Neural cell (in vitro differentiated cells): ENCODE measurements around the gene ZBTB32. TPM values are rescaled to one million over a fixed set of nuclear protein-coding genes. Genes with fewer than 3 reads are reported as not detected.

Source experiments
- H2AFZ ChIP-seq: fragments of 200-600, 300-800 bp; sonication (generic), shearing (Covaris generic); 2 replicates; pipeline ENCODE4 v1.6.0; 2014; ENCODE audit warnings: low read depth, mild to moderate bottlenecking, antibody characterized with exemption, low read length, moderate library complexity
- H3F3A ChIP-seq: fragments of 200-600 bp; shearing (Covaris generic); 2 replicates; pipeline ENCODE4 v1.6.1; 2016; ENCODE audit warnings: mild to moderate bottlenecking, moderate library complexity, mixed read lengths, antibody characterized with exemption, low read length; ENCODE audit not compliant: insufficient read depth, poor library complexity, severe bottlenecking
- H3K27ac ChIP-seq: fragments of 200-600, 300-800 bp; sonication (generic), shearing (Covaris generic); 2 replicates; pipeline ENCODE4 v1.5.1; 2014; ENCODE audit warnings: mild to moderate bottlenecking, low read length, moderate library complexity
- H3K27me3 ChIP-seq: fragments of 300-800, 200-600 bp; sonication (generic), shearing (Covaris generic); 2 replicates; pipeline ENCODE4 v1.6.0; 2014; ENCODE audit warnings: mild to moderate bottlenecking, low read depth, low read length, moderate library complexity; ENCODE audit not compliant: insufficient read depth
- H3K36me3 ChIP-seq: fragments of 300-800, 200-600 bp; sonication (generic), shearing (Covaris generic); 2 replicates; pipeline ENCODE4 v1.5.1; 2014; ENCODE audit warnings: mild to moderate bottlenecking, antibody characterized with exemption, low read length, moderate library complexity; ENCODE audit not compliant: insufficient read depth
- H3K4me2 ChIP-seq: fragments of 300-800, 200-600 bp; sonication (generic), shearing (Covaris generic); 2 replicates; pipeline ENCODE4 v1.6.0; 2014; ENCODE audit warnings: mild to moderate bottlenecking, low read length
- H3K4me3 ChIP-seq: fragments of 300-800, 200-600 bp; sonication (generic), shearing (Covaris generic); 2 replicates; pipeline ENCODE4 v1.5.1; 2014; ENCODE audit warnings: mild to moderate bottlenecking, low read length, moderate library complexity
- H3K79me2 ChIP-seq: fragments of 200-600 bp; shearing (Covaris generic); replicated peaks from 2 replicates; pipeline ENCODE4 v1.6.0; 2014; ENCODE audit warnings: mild to moderate bottlenecking, low read length, moderate library complexity; ENCODE audit not compliant: insufficient read depth
- H3K9ac ChIP-seq: fragments of 300-800, 200-600 bp; sonication (generic), shearing (Covaris generic); 2 replicates; pipeline ENCODE4 v1.6.1; 2016; ENCODE audit warnings: mild to moderate bottlenecking, low read length, mixed read lengths
- H3K9me2 ChIP-seq: fragments of 200-600 bp; shearing (Covaris generic); 2 replicates; pipeline ENCODE4 v1.6.1; 2016; ENCODE audit warnings: mild to moderate bottlenecking, low read length, mixed read lengths; ENCODE audit not compliant: insufficient read depth
- H3K9me3 ChIP-seq: fragments of 200-600, 300-800 bp; sonication (generic), shearing (Covaris generic); 2 replicates; pipeline ENCODE4 v1.6.1; 2016; ENCODE audit warnings: mild to moderate bottlenecking, mixed run types, low read length, moderate library complexity, mixed read lengths
- H4K20me1 ChIP-seq: fragments of 200-600 bp; shearing (Covaris generic); 2 replicates; pipeline ENCODE4 v1.6.1; 2016; ENCODE audit warnings: mild to moderate bottlenecking, mixed run types; ENCODE audit not compliant: insufficient read depth
- CTCF ChIP-seq: fragments of 450-650 bp; IDR thresholded peaks from 2 replicates; pipeline ENCODE4 v1.5.1; 2014; ENCODE audit warnings: antibody characterized with exemption, mild to moderate bottlenecking, moderate library complexity; ENCODE audit not compliant: poor library complexity, severe bottlenecking
- EP300 ChIP-seq: fragments of 450-650 bp; conservative IDR thresholded peaks from 2 replicates; pipeline ENCODE4 v1.6.1; 2014; ENCODE audit warnings: antibody characterized with exemption, mild to moderate bottlenecking, moderate library complexity; ENCODE audit not compliant: poor library complexity, severe bottlenecking
- EZH2 ChIP-seq: fragments of 200-600, 300-800 bp; shearing (Covaris generic), sonication (generic); IDR thresholded peaks from 2 replicates; pipeline ENCODE4 v1.6.1; 2014; ENCODE audit warnings: antibody characterized with exemption, low read length, borderline replicate concordance, mild to moderate bottlenecking; ENCODE audit not compliant: insufficient read depth, poor library complexity, severe bottlenecking
- MXI1 ChIP-seq: fragments of 450-650 bp; conservative IDR thresholded peaks from 2 replicates; pipeline ENCODE4 v1.6.1; 2014; ENCODE audit warnings: antibody characterized with exemption, mild to moderate bottlenecking; ENCODE audit not compliant: poor library complexity, severe bottlenecking
- POLR2AphosphoS5 ChIP-seq: IDR thresholded peaks from 2 replicates; pipeline ENCODE4 v1.6.1; 2012
- RAD21 ChIP-seq: fragments of 450-650 bp; conservative IDR thresholded peaks from 2 replicates; pipeline ENCODE4 v1.6.1; 2014; ENCODE audit warnings: antibody characterized with exemption, mild to moderate bottlenecking, moderate library complexity
- REST ChIP-seq: IDR thresholded peaks from 2 replicates; pipeline ENCODE4 v1.6.1; 2012; ENCODE audit warnings: borderline replicate concordance
- SMC3 ChIP-seq: fragments of 450-650 bp; conservative IDR thresholded peaks from 2 replicates; pipeline ENCODE4 v1.6.1; 2014; ENCODE audit warnings: antibody characterized with exemption, mild to moderate bottlenecking, moderate library complexity; ENCODE audit not compliant: poor library complexity
- TAF1 ChIP-seq: IDR thresholded peaks from 2 replicates; pipeline ENCODE4 v1.6.1; 2012; ENCODE audit warnings: low read depth
- polyA plus RNA-seq: library from polyadenylated mRNA; depleted of rRNA; stranded (reverse); fragments of >200 nt; gene quantifications from 2 replicates; pipeline ENCODE4 v1.2.3, GENCODE V29; 2014

ZBTB32 gene
- polyA plus RNA-seq, 1 donor from 2014 or later = not detected

- no peaks in the 10 kb centered on the region for H3F3A ChIP-seq
- no peaks in the 10 kb centered on the region for H3K9me2 ChIP-seq
- no peak overlapping the region for H3K4me3 ChIP-seq
- H3K36me3 ChIP-seq = no peaks in the 10 kb centered on the region
- TF ChIP-seq EZH2 (no peak), SMC3 (no peak), POLR2AphosphoS5 (no peak), REST (no peak), RAD21 (no peak), EP300 (no peak), MXI1 (no peak), CTCF (no peak), TAF1 (no peak)
- no peak overlapping the region for H3K4me2 ChIP-seq
- H3K9ac ChIP-seq = no peak overlapping the region
- H2AFZ ChIP-seq = no peak overlapping the region
- H4K20me1 ChIP-seq = no peaks in the 10 kb centered on the region
- no peak overlapping the region for H3K27ac ChIP-seq
- no peaks in the 10 kb centered on the region for H3K27me3 ChIP-seq
- no peaks in the 10 kb centered on the region for H3K79me2 ChIP-seq
- no peaks in the 10 kb centered on the region for H3K9me3 ChIP-seq
These were observed 12.3 kb upstream of the ZBTB32 start for GRCh38 chr19:35692010-35692409.

- no peaks in the 10 kb centered on the region for H3K9me3 ChIP-seq
- H3K36me3 ChIP-seq = no peaks in the 10 kb centered on the region
- H3K4me3 ChIP-seq = no peak overlapping the region
- H3K4me2 ChIP-seq = no peak overlapping the region
- no peak for TF ChIP-seq RAD21
- no peak for TF ChIP-seq TAF1
- TF ChIP-seq CTCF = no peak
- no peak for TF ChIP-seq SMC3
- TF ChIP-seq REST = no peak
- no peak for TF ChIP-seq EP300
- no peak for TF ChIP-seq POLR2AphosphoS5
- no peak for TF ChIP-seq EZH2
- TF ChIP-seq MXI1 = no peak
- H3K27ac ChIP-seq = no peak overlapping the region
- H3F3A ChIP-seq = no peaks in the 10 kb centered on the region
- no peaks in the 10 kb centered on the region for H3K79me2 ChIP-seq
- H3K27me3 ChIP-seq = no peaks in the 10 kb centered on the region
- no peak overlapping the region for H2AFZ ChIP-seq
- no peaks in the 10 kb centered on the region for H3K9me2 ChIP-seq
- no peaks in the 10 kb centered on the region for H4K20me1 ChIP-seq
- no peak overlapping the region for H3K9ac ChIP-seq
These were observed 10.9 kb upstream of the ZBTB32 start for GRCh38 chr19:35693422-35693821.
